T follicular helper cell (primary cell): ENCODE data around the gene PCED1A.
"Not testable (repeated sequence)": the region's sequence is repeated elsewhere in the genome, so short reads cannot be mapped to it uniquely, and the experiment has no call there.

Experiments used
- DNase-seq: peaks from one replicate; pipeline ENCODE4 v3.0.0-alpha.2; 2020; ENCODE audit warnings: low read depth

Gene PCED1A

GRCh38 chr20:2866236-2866635 lies 25.8 kb upstream of the PCED1A start:
- no peak for DNase-seq

- no peak for DNase-seq
Measured at GRCh38 chr20:2865630-2866029, 25.2 kb upstream of the PCED1A start.

- no peak for DNase-seq
Measured at GRCh38 chr20:2865101-2865500, 24.6 kb upstream of the PCED1A start.

- no peak for DNase-seq
Measured at GRCh38 chr20:2864626-2865025, 24.2 kb upstream of the PCED1A start.

GRCh38 chr20:2859330-2860121 lies 19.1 kb upstream of the PCED1A start:
- no peak for DNase-seq

GRCh38 chr20:2858591-2858990 lies 18.1 kb upstream of the PCED1A start:
- no peak for DNase-seq

GRCh38 chr20:2851086-2851485 lies 10.6 kb upstream of the PCED1A start:
- no peak for DNase-seq

GRCh38 chr20:2849529-2849928 lies 9.1 kb upstream of the PCED1A start:
- DNase-seq: no peak

GRCh38 chr20:2847802-2848201 lies 7.3 kb upstream of the PCED1A start:
- DNase-seq: no peak

- DNase-seq: no peak
Measured at GRCh38 chr20:2846698-2847097, 6.2 kb upstream of the PCED1A start.

GRCh38 chr20:2845607-2846006 lies 5.2 kb upstream of the PCED1A start:
- DNase-seq: no peak

- no peak for DNase-seq
Measured at GRCh38 chr20:2840967-2841531, 594 bp upstream of the PCED1A start.

- no peak for DNase-seq
Measured at GRCh38 chr20:2839732-2840137, 720 bp downstream of the PCED1A start.

- DNase-seq: no peak
Measured at GRCh38 chr20:2838847-2839671, 1.4 kb downstream of the PCED1A start.

GRCh38 chr20:2838170-2838797 lies 2.2 kb downstream of the PCED1A start:
- DNase-seq: no peak

GRCh38 chr20:2837221-2837960 lies 3.1 kb downstream of the PCED1A start:
- no peak for DNase-seq

- DNase-seq: no peak
Measured at GRCh38 chr20:2836035-2836434, 4.4 kb downstream of the PCED1A start.

- DNase-seq: no peak
Measured at GRCh38 chr20:2835331-2835796, 5.1 kb downstream of the PCED1A start.

GRCh38 chr20:2834401-2835110 lies 5.9 kb downstream of the PCED1A start:
- no peak for DNase-seq

- DNase-seq: no peak
Measured at GRCh38 chr20:2833761-2834160, 6.7 kb downstream of the PCED1A start.

- DNase-seq: not testable (repeated sequence)
Measured at GRCh38 chr20:2831206-2831605, 9.2 kb downstream of the PCED1A start.
